22Rv1 (cell line): ENCODE results near the gene VWA8.

ENCODE experiments used
- CTCF ChIP-seq: fragments of 450-650 bp; IDR thresholded peaks from 2 replicates; pipeline ENCODE4 v1.5.1; 2017; ENCODE audit warnings: mild to moderate bottlenecking
- ZFX ChIP-seq: fragments of 450-650 bp; IDR thresholded peaks from 2 replicates; pipeline ENCODE4 v1.6.1; 2017; ENCODE audit warnings: antibody characterized with exemption, borderline replicate concordance

- TF ChIP-seq CTCF (no peak), ZFX (no peak)
These were observed 9.1 kb upstream of the VWA8 start for GRCh38 chr13:41970022-41970421.
